ENCODE data around the gene SEC61A2.

Gene SEC61A2

DNA sequence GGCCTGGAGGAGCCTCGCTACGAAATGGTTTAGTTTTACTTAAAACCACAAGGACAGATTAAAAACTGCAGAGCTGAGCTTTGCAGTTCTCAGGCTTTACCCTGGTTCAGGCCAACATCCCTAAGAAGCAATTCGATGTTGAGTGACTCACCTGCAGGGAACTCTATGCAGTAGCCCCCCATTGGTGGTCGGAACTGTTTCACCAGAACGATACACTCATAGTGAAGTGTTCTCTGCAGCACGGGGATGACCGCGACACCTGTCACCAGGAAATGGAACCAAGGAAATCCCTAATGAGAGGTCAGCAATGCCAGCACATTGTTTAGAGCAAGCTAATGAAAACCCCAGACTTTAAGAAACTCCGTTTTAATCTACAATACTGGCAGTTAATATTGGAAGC, 48.2 kb downstream of the SEC61A2 start:
- TF ChIP-seq, protein P1, sequence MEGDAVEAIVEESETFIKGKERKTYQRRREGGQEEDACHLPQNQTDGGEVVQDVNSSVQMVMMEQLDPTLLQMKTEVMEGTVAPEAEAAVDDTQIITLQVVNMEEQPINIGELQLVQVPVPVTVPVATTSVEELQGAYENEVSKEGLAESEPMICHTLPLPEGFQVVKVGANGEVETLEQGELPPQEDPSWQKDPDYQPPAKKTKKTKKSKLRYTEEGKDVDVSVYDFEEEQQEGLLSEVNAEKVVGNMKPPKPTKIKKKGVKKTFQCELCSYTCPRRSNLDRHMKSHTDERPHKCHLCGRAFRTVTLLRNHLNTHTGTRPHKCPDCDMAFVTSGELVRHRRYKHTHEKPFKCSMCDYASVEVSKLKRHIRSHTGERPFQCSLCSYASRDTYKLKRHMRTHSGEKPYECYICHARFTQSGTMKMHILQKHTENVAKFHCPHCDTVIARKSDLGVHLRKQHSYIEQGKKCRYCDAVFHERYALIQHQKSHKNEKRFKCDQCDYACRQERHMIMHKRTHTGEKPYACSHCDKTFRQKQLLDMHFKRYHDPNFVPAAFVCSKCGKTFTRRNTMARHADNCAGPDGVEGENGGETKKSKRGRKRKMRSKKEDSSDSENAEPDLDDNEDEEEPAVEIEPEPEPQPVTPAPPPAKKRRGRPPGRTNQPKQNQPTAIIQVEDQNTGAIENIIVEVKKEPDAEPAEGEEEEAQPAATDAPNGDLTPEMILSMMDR (conservative IDR thresholded peaks at IDR 0.05; ENCODE audit: low read length) = no peak
- H3K4me3 ChIP-seq (ENCODE audit: low read length) = no peak overlapping the region
- no peak for DNase-seq (ENCODE audit: low read depth)

DNA sequence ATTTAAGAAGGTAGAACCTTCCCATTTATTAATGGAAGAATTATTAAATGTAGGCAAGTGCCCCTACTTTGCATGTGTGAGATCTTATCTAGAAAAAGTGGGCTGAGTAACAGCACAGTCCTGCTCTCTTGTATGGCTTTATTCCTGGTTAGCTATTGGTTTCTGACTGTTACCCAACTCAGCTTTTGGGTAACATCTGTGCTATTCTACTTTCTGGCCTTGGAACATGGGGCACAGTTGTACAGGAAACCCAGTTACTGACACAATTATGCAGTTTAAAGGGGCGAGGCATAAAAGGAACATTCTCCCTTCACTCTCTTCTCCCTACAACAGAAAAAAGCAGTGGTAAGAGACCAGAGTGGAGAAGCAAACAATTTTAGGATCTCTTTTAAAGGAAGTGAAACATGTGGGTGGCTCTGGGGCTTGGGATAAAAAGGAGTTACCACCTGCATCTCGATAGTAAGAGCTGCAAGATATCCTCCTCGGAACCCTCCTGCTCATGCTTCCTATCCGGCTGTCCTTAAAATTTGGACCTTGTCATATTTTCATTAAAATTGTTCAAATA, 50.2 kb downstream of the SEC61A2 start:
- no peak for DNase-seq (ENCODE audit: low read depth)
- no peak overlapping the region for H3K4me3 ChIP-seq (ENCODE audit: low read length)
- TF ChIP-seq, protein P1 (conservative IDR thresholded peaks at IDR 0.05; ENCODE audit: low read length) = no peak

- no peak overlapping the region for H3K4me3 ChIP-seq (ENCODE audit: low read length)
- DNase-seq (ENCODE audit: low read depth) = no peak
- TF ChIP-seq, protein P1 (conservative IDR thresholded peaks at IDR 0.05; ENCODE audit: low read length) = no peak
Observed at GRCh38 chr10:12180221-12180974, 50.9 kb downstream of the SEC61A2 start.

DNA sequence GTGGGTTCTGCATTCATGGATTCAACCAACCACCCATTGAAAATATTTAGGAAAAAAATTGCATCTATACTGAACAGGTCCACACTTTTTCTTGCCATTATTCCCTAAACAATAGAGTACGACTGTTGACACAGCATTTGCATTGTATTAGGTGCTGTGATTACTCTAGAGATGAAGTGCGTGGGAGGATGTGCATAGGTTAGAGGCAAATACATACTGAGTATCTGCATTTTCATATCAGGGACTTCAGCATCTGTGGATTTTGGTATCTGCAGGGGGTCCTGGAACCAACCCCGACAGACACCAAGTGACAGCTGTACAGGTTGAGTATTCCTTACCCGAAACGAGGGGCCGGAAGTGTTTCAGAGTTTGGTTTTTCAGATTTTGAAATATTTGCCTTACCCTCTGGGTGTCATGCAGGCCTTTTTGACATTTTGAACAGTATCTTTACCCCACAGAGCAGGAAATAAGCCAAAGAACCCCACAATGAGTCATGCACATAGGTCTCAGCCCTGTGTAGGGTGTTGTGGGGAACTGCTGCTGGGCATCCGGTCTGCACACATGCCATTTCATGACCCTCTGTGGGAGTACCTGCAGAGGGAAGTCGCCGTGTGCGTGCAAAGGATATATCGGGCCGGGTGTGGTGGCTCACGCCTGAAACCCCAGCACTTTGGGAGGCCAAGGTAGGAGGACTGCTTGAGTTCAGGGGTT, 51.7 kb downstream of the SEC61A2 start:
- H3K4me3 ChIP-seq (ENCODE audit: low read length) = no peak overlapping the region
- TF ChIP-seq, protein P1 (conservative IDR thresholded peaks at IDR 0.05; ENCODE audit: low read length) = no peak
- DNase-seq (ENCODE audit: low read depth) = no peak

DNA sequence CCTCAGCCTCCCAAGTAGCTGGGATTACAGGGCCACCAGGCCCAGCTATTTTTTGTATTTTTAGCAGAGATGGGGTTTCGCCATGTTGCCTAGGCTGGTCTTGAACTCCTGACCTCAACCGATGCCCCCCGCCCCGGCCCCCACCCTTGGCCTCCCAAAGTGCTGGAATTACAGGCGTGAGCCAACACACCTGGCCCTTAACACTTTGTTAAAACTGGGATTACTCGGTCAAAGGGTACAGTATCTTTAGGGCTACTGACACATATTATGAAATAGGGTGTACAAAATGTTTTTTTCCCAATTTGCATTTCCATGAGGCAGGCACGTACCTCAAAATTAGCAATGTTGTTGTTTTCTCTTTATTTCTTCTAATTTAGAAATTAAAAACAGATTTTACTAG, 54.7 kb downstream of the SEC61A2 start:
- H3K4me3 ChIP-seq (ENCODE audit: low read length) = no peak overlapping the region
- TF ChIP-seq, protein P1 (conservative IDR thresholded peaks at IDR 0.05; ENCODE audit: low read length) = no peak
- DNase-seq (ENCODE audit: low read depth) = no peak

DNA sequence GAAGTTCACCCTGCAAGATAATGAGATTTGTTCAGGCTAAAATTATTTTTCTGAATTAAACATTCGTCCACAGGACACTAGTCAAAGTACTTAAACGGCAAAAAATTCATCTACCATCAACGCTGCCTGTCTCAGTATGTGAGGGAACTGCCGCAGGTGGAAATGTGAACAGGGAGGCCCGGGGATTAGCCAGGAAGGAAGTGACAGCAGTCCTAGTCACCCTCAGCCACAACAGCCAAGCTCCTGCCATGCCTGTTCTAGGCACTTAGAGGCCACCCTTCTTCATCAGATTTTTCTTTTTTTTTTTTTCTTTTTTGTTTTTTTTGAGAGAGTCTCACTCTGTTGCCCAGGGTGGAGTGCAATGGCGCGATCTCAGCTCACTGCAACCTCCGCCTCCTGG, 56.8 kb downstream of the SEC61A2 start:
- no peak for DNase-seq (ENCODE audit: low read depth)
- no peak overlapping the region for H3K4me3 ChIP-seq (ENCODE audit: low read length)
- TF ChIP-seq, protein P1 (conservative IDR thresholded peaks at IDR 0.05; ENCODE audit: low read length) = no peak
